ENCODE measurements around the gene DYRK3.
"Not testable (repeated sequence)": the region's sequence is repeated elsewhere in the genome, so short reads cannot be mapped to it uniquely, and the experiment has no call there.

DYRK3 gene

DNA sequence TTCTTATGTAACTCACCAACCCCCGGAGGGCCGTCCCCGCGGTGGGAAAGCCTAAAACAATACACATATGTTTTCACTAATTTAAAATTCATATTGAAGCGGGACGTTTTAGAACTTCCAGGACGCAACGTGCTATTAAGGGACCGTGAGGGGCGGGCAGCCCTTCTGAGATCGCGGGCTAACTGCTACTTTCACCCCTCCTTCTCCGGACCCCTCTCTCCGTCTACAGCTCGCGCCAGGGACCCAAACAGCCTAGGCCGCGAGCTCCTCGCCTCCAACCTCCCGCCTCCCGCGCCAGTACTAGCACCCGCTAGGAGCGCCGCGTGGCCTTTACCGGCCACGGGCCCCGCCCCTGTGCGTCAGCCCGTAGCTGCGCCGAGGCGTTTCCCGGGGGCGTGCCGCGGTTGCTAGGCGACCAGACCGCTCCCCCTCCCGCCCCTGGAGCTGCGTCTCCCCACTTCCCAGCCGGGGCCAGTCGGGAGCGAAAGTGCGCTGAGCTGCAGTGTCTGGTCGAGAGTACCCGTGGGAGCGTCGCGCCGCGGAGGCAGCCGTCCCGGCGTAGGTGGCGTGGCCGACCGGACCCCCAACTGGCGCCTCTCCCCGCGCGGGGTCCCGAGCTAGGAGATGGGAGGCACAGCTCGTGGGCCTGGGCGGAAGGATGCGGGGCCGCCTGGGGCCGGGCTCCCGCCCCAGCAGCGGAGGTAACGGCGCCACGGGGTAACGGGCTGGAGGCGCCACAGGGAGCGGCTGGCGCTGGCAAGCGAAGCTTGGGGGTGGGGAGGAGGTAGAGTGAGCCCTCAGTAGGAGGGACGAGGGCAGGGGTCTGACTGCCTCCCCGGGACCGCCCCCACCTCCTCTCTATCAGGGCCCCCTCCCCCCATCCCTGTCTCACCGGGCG lies at the start of gene DYRK3:
Gene DYRK3 (plus strand): TSS at position 457 of the 898 bp plus-strand sequence. CDS start 168 bp downstream, at position 625.
- DNase-seq, result peak; percentile 96

- no peak for DNase-seq
Observed at GRCh38 chr1:206586501-206587445, 48.6 kb upstream of the DYRK3 start.

DNA sequence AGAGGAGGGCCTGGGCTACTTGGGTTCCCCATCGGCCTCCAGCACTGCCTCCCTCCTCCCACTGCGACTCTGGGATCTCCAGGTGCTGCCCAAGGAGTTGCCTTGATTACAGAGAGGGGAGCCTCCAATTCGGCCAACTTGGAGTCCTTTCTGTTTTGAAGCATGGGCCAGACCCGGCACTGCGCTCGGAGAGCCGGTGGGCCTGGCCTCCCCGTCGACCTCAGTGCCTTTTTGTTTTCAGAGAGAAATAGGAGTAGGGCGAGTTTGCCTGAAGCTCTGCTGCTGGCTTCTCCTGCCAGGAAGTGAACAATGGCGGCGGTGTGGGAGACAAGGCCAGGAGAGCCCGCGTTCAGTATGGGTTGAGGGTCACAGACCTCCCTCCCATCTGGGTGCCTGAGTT lies 47.4 kb upstream of the DYRK3 start:
- no peak for DNase-seq

GRCh38 chr1:206588492-206588891 lies 46.8 kb upstream of the DYRK3 start:
- DNase-seq, result no peak

DNA sequence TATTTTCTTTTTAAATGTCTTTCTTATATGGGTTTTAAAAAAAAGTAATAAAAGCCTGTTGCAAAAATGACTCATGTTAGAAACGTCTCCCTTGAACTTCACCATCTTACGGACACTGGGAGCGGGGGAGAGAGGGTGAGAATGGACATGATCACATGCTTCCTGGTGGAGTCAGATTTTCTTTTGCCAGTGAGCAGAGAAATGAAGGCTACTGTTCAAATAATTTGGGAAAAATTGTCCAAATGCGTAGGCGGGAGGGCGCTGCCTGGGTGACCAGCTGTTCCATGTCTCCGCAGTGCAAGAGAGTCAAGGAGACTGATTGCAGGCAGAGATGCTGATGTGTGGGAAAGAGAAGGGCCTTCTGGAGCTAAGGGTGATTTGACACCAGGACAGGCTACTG lies 46.1 kb upstream of the DYRK3 start:
- no peak for DNase-seq

GRCh38 chr1:206590025-206590758 lies 45.1 kb upstream of the DYRK3 start:
- no peak for DNase-seq

DNA sequence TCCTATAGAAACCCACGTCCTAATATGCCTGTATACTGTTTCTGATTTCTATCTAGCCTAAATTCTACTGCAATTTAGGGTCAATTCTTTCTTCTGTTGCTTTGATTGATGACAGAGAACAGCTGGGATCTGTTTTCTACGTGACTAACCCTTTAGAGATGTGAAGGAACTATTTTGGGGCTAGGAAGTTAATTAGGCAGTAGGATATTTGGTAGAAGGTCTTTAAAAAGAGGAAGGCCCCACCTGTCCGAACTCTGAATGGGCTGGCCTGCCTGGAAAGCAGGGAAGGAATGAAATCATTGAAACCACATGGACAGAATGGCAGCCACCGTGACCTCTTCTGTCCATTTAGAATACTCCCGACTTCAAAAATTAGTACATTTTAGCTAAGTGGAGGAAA lies 44.1 kb upstream of the DYRK3 start:
- no peak for DNase-seq

DNA sequence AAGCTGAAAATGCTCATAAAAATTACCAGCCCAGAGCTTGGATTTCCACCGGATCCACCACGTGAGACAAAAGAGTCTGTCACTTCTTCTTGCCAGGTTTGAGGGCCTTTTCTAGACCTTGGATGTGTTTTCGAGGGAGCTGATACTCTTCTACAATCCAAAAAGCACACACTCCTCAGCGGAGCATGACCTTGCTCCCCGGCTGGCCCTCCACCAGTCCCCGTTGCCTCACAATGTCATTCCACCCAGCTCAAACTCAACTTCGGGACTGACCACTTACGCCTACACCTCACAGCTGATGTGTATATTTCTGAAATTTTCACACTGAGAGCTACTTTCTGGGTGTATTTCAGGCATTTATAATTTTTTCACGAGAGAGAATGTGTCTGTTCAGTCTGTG lies 43.6 kb upstream of the DYRK3 start:
- no peak for DNase-seq

- DNase-seq, result no peak
Observed at GRCh38 chr1:206593351-206593925, 41.9 kb upstream of the DYRK3 start.

GRCh38 chr1:206595581-206596318 lies 39.6 kb upstream of the DYRK3 start:
- DNase-seq, result no peak

GRCh38 chr1:206596319-206596666 lies 39.0 kb upstream of the DYRK3 start:
- no peak for DNase-seq

DNA sequence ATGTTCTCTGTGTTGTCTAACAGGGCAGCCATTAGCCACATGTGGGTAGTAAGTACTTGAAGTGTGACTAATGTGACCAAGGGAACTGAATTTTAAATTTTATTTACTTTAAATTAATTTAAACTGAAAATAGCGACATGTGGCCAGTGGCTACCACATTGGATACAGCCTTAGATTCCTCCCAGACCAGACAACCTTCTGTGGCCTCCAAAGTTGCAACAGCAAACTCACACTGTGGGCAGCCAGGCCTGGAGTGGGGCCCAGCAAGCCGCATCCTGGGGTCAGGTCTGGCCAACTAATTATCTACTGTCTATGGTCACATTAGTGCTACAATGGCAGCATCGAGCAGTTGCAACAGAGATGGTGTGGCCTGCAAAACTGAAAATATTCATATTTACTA lies 34.8 kb upstream of the DYRK3 start:
- no peak for DNase-seq

DNA sequence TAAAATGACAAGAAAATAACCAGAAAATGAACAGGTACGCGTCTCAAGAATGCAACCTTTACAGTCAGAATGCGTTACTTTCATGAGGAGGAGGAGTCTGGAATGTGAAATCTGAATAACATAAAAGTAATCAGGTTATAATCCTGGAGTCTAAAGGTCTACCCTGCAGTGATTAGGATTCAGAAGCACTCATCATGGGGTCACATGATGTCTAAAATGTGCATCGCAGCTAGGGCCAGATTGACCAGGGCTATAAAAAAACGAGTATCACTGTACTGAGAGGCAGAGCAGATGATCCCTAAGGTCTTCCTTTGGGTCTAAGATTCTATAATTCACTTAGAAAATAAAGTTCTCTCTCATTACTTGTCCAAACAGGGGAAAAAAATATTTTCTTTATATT lies 30.5 kb upstream of the DYRK3 start:
- DNase-seq, result no peak

DNA sequence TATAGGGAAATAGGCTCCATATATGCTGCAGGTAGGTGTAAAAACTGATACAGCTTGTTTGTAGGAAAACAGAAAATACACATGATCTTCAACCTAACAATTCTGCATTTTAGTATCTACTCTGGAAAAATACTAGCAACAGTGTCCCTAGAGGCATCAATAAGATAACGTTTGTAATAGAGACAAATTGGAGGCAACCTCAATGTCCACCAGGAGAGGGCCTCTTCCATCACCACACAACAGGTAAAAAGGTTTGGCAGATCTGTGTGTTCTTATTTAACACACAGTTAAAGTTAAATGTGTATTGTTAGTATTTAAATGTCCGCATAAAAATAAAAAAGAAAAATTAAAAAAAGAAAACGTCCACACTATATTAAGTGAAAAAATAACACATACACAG lies 28.5 kb upstream of the DYRK3 start:
- peak; percentile 62 for DNase-seq

DNA sequence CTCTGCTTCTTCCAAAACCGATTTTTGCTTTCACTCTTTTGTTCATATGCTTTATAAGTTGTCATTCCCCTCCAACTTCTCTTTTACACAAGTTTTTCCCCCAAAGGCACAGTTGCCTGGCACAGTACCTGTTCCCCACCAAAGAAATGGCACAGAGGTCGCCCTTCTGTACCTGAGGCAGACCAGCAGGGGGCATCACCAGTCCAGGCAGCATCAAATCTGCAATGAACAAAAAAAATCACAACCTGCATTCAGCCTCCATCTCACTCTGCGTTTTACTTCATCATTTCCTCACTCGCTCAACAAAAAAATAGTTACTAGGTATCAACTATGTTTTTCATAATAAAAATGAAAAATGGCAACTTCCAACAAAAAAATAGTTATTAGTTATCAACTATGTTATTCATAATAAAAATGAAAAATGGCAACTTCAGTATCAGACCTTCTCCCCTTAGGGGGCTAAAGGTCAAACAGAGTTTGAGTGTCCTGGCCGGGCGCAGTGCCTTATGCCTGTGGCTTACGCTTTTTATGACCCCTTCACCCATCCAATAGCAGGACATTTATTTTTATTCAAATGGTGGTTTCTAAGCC lies 27.1 kb upstream of the DYRK3 start:
- DNase-seq, result peak; percentile 60

DNA sequence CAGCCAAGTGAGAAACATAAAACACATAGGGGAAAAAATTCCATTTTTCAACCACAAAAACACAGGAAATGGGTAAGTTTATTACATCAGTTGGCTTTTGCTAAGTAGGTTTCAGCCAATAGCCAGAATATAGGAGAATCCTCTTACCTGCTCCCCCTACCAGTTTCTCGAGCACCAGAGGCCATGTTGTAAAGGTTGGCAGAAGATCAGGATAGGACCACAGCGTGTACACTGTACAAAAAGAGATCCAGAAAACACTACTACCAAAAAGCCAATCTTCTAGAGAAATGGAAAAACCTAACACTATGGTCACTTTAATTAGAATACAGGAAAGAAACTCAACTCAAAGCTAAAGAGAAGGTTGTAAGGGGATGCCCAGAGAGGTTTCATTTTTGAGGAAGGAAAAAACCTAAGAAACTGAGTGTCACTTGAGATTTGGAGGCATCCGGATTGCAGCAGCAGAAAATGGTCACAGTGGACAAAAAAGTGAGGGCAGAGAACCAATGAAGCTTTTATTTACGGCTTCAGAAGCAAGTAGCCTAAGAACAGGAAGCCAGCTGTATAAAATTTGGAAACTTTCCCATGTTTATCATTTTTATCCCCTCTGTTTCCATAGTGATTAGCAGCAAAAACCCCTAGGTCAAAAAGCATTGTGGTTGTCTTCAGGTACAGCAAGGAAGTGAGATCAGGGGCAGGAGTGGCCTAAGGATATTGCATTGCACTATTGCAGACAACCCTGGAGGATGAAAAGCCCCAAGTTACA lies 25.9 kb upstream of the DYRK3 start:
- DNase-seq, result no peak

DNA sequence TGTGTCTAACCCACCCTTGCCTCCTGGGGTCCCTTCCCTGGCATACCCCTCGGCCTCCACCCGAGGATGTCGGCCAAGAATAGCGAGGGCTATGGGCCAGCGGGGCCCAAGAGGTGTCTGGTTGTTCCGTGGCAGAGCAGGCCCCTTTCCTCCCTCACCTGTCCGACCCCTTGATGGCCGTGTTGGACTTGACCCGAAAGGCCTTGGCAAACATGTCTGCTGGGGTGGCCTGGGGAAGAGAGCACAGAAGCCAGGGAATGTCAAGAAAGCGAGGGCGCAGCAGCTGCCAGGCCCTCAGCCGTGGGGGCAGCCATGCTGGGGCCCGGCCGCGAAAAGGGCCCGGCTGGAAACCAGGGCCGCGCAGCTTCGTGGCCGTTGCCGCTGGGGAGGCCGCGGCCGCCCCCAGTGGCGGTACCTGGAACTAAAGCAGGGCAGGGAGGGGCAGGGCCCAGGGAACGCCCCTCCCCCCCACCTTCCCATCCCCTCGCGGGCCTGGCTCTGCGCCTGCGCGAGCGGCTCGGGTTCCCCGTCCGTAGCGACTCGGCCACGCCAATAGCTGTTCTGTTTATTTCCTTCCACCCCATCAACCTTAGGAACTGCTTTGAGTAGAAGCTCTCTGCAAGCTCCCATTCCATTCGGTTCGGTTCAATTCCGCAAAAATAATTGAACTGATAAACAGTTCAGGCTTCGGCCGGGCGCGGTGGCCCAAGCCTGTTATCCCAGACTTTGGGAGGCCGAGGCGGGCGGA lies 23.0 kb upstream of the DYRK3 start, which contains the start of gene EIF2D:
Gene EIF2D (minus strand): TSS at position 337 of the 748 bp plus-strand sequence. CDS start 123 bp downstream, at position 214.
- peak; percentile 97 for DNase-seq

GRCh38 chr1:206626396-206626795 lies 8.9 kb upstream of the DYRK3 start:
- DNase-seq, result not testable (repeated sequence)

DNA sequence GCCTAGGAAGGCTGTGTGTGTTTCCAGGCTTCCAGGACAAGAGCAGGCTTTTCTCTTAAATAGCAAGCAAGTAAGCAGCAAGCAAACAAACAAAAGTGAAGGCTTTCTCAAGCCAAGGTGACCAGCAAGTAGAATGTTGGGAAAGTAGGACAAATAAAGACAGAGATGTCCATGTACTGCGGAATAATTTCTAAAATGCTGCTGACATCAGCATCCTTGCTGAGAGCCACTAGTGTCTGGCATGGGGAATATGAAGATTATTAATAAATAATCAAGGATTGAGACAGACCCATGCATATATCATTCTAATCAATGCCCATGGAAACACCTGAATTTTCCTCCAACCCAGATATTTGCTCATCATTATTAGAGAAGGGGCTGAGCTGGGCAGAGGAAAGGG lies 6.4 kb upstream of the DYRK3 start:
- no peak for DNase-seq

GRCh38 chr1:206631085-206631509 lies 4.2 kb upstream of the DYRK3 start:
- DNase-seq, result peak; percentile 74
